Measurements from ENCODE around the gene STMND1.

- TF ChIP-seq CTCF (conservative IDR thresholded peaks at IDR 0.05) (no peak), EZH2 (IDR thresholded peaks at IDR 0.05; ENCODE audit: low read depth) (no peak)
Observed at GRCh38 chr6:17083397-17083796, 18.5 kb upstream of the STMND1 start.
